Measurements from ENCODE around the gene CHRNA4. TPM values are rescaled to one million over a fixed set of nuclear protein-coding genes. Genes with fewer than 3 reads are reported as not detected.

The CHRNA4 gene
- total and polyA plus RNA-seq, 2 of the 4 experiments (the other 2 are of a cell fraction): not detected

- BruUV-seq (replicated peaks): no TSS peak
- H3K18ac ChIP-seq (ENCODE audit: low read depth, low read length): no peak overlapping the region
- dilution Hi-C loops (cut with HindIII; ENCODE audit: low sequenced_read_pairs, unreplicated experiment): no loop called here
- no peaks in the 10 kb centered on the region for H3K36me3 ChIP-seq (ENCODE audit: control insufficient read depth, insufficient read depth, low read length)
- no peak overlapping the region for H4K8ac ChIP-seq (ENCODE audit: low read depth in 2 of 2, low read length in 2 of 2)
- no peak overlapping the region for H3K23ac ChIP-seq (ENCODE audit: low read depth, low read length)
- POLR2A ChIA-PET (ENCODE audit: unreplicated experiment): no interaction called here
- no CpG with 5 or more reads among the region's 6 CpGs for WGBS, 2 experiments (ENCODE audit: extremely low coverage in 2 of 2, insufficient read length in 1 of 2)
- no peak overlapping the region for H2AK9ac ChIP-seq (replicated peaks; ENCODE audit: low read depth, low read length, poor library complexity)
- no peak overlapping the region for H3K27ac ChIP-seq (ENCODE audit: insufficient read depth, low read length)
- H3K14ac ChIP-seq (replicated peaks; ENCODE audit: low read depth, low read length): no peak overlapping the region
- H3K4me3 ChIP-seq (ENCODE audit: insufficient read depth, low read depth, low read length): no peak overlapping the region
- H3K27me3 ChIP-seq (ENCODE audit: control insufficient read depth, insufficient read depth, low read length): peaks cover 2% of the 10 kb centered on the region; the same call in 1 of the 2 replicates
- no peak overlapping the region for H2BK5ac ChIP-seq (ENCODE audit: low read depth, low read length, poor library complexity, severe bottlenecking)
- CTCF ChIA-PET: no interaction called here
- no peak overlapping the region for H2BK120ac ChIP-seq (ENCODE audit: low read depth, low read length)
- ATAC-seq (ENCODE audit: low read depth) (no peak), DNase-seq (no peak)
- no peak overlapping the region for H2BK15ac ChIP-seq (ENCODE audit: low read depth, low read length)
- H4K91ac ChIP-seq (ENCODE audit: insufficient read depth, low read depth, low read length): no peak overlapping the region
- no peak overlapping the region for H2AFZ ChIP-seq (replicated peaks; ENCODE audit: low read length, poor library complexity)
- TF ChIP-seq POLR2A (IDR thresholded peaks at IDR 0.05; ENCODE audit: low read depth, low read length) (no peak), CHD1 (IDR thresholded peaks at IDR 0.05; ENCODE audit: low read depth, low read length) (no peak), SMC3 (IDR thresholded peaks at IDR 0.05; ENCODE audit: low read depth, low read length) (no peak), NFE2L2 (IDR thresholded peaks at IDR 0.05; ENCODE audit: low read depth, low read length) (no peak), MAZ (IDR thresholded peaks at IDR 0.05; ENCODE audit: borderline replicate concordance, low read depth, low read length) (no peak), CEBPB (IDR thresholded peaks at IDR 0.05; ENCODE audit: low read depth, low read length) (no peak), MAFK (IDR thresholded peaks at IDR 0.05; ENCODE audit: low read depth, low read length) (no peak), BHLHE40 (IDR thresholded peaks at IDR 0.05; ENCODE audit: low read depth, low read length) (no peak), RCOR1 (IDR thresholded peaks at IDR 0.05; ENCODE audit: insufficient replicate concordance, low read length) (no peak), ELK1 (IDR thresholded peaks at IDR 0.05; ENCODE audit: borderline replicate concordance, low read depth, low read length) (no peak), RAD21 (IDR thresholded peaks at IDR 0.05; ENCODE audit: low read length) (no peak), USF2 (IDR thresholded peaks at IDR 0.05; ENCODE audit: low read depth, low read length) (no peak), FOS (IDR thresholded peaks at IDR 0.05; ENCODE audit: low read depth, low read length) (no peak), MXI1 (IDR thresholded peaks at IDR 0.05; ENCODE audit: borderline replicate concordance, low read depth, low read length) (no peak), RFX5 (IDR thresholded peaks at IDR 0.05; ENCODE audit: low read depth, low read length) (no peak)
- TF ChIP-seq, protein P1, sequence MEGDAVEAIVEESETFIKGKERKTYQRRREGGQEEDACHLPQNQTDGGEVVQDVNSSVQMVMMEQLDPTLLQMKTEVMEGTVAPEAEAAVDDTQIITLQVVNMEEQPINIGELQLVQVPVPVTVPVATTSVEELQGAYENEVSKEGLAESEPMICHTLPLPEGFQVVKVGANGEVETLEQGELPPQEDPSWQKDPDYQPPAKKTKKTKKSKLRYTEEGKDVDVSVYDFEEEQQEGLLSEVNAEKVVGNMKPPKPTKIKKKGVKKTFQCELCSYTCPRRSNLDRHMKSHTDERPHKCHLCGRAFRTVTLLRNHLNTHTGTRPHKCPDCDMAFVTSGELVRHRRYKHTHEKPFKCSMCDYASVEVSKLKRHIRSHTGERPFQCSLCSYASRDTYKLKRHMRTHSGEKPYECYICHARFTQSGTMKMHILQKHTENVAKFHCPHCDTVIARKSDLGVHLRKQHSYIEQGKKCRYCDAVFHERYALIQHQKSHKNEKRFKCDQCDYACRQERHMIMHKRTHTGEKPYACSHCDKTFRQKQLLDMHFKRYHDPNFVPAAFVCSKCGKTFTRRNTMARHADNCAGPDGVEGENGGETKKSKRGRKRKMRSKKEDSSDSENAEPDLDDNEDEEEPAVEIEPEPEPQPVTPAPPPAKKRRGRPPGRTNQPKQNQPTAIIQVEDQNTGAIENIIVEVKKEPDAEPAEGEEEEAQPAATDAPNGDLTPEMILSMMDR (conservative IDR thresholded peaks at IDR 0.05; ENCODE audit: low read depth, low read length): no peak
- H2BK20ac ChIP-seq (ENCODE audit: low read depth, low read length): no peak overlapping the region
- no peak overlapping the region for H4K5ac ChIP-seq (ENCODE audit: low read depth, low read length)
- H4K20me1 ChIP-seq (ENCODE audit: insufficient read depth, low read length): no peaks in the 10 kb centered on the region
- intact Hi-C loops (cut with micrococcal nuclease): no loop called here
- H3K4me2 ChIP-seq (ENCODE audit: low read depth, low read length): no peak overlapping the region
- in situ Hi-C loops (cut with MboI; ENCODE audit: low sequenced_read_pairs): no loop called here
- no peaks in the 10 kb centered on the region for H3K9me1 ChIP-seq (ENCODE audit: insufficient read depth, low read length)
- no peak overlapping the region for H3K4ac ChIP-seq (ENCODE audit: low read depth, low read length)
- H3K79me1 ChIP-seq (ENCODE audit: low read depth in 1 of 2, low read length in 2 of 2): no peaks in the 10 kb centered on the region
- peaks cover 8% of the 10 kb centered on the region for H3K9me3 ChIP-seq (ENCODE audit: control insufficient read depth, insufficient read depth, low read length)
- no peak overlapping the region for H2AK5ac ChIP-seq (ENCODE audit: low read depth, low read length)
- no peak overlapping the region for H3K56ac ChIP-seq (ENCODE audit: extremely low read depth, insufficient read depth, low read length)
- H3K9ac ChIP-seq (ENCODE audit: low read depth, low read length): no peak overlapping the region
- no peaks in the 10 kb centered on the region for H3K4me1 ChIP-seq (ENCODE audit: control insufficient read depth, insufficient read depth, low read length)
Observed at GRCh38 chr20:63385819-63386218, 24.7 kb upstream of the CHRNA4 start.
